Stimulated activated memory B cell treated with anti-CD40 and anti-IgM and Interleukin-4, amounts not matched to agents 10 μg/mL and 1 μg/mL and 100 μg/mL, for 72 hours (primary cell): ENCODE data around the gene SRP72.
A peak's percentile ranks its signal among the peaks of the same experiment; 100 is the strongest.

ENCODE experiments used
- ATAC-seq: fragments of 150-1000 bp; cut with Tn5 transposase; 2 replicates; pipeline ENCODE4 v1.10.0; 2021
- H3K27ac Mint-ChIP-seq: one replicate; pipeline ENCODE4 v1.8.0; 2022; ENCODE audit warnings: mild to moderate bottlenecking, mixed read lengths
- H3K27me3 Mint-ChIP-seq: one replicate; pipeline ENCODE4 v1.8.0; 2022; ENCODE audit warnings: mixed read lengths
- H3K36me3 Mint-ChIP-seq: one replicate; pipeline ENCODE4 v1.8.0; 2022; ENCODE audit warnings: mixed read lengths
- H3K4me1 Mint-ChIP-seq: one replicate; pipeline ENCODE4 v1.8.0; 2022; ENCODE audit warnings: mixed read lengths
- H3K4me3 Mint-ChIP-seq: one replicate; pipeline ENCODE4 v1.8.0; 2022; ENCODE audit warnings: mild to moderate bottlenecking, moderate library complexity, mixed read lengths
- H3K9me3 Mint-ChIP-seq: one replicate; pipeline ENCODE4 v1.8.0; 2022; ENCODE audit warnings: mixed read lengths

SRP72 gene, protein sequence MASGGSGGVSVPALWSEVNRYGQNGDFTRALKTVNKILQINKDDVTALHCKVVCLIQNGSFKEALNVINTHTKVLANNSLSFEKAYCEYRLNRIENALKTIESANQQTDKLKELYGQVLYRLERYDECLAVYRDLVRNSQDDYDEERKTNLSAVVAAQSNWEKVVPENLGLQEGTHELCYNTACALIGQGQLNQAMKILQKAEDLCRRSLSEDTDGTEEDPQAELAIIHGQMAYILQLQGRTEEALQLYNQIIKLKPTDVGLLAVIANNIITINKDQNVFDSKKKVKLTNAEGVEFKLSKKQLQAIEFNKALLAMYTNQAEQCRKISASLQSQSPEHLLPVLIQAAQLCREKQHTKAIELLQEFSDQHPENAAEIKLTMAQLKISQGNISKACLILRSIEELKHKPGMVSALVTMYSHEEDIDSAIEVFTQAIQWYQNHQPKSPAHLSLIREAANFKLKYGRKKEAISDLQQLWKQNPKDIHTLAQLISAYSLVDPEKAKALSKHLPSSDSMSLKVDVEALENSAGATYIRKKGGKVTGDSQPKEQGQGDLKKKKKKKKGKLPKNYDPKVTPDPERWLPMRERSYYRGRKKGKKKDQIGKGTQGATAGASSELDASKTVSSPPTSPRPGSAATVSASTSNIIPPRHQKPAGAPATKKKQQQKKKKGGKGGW

DNA sequence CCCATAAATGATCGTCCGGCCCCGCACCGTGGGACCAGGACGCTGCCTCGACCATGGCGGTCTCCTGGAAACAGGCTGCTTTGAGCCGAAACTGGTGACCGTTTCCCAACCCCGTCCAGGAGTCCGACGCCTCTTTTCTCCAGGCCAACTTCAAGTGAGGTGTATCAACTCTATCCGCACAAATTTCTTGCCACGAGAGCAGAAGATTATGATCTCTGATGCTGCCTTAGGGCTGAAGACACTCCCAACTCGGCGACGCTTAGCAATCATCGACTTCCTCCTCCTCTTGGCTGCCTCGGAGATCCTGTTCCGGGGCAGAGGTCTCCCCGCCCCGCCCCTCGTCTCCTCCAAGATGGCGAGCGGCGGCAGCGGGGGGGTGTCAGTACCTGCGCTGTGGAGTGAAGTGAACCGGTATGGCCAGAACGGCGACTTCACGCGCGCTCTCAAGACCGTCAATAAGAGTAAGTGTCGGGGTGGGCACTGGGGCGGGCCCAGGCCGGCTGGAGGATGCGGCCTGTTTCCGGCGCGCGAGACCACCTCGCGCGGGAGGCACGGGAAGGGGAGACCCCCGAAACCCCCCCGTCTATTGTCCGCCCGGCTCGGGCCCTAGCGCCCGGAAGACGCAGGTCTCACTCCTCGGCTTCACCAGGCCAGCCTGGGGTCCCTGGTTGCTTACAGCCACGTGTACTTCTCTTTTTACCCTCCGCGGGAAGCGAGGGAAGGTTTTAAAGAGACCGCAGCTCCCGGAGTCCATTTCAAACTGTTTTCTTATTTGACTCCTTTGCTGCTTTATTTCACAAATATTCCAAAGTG, at the start of gene SRP72:
TSS of gene SRP72 (plus strand) at position 334 of the 813 bp plus-strand sequence. CDS start at position 353, 19 bp downstream.
- H3K27me3 Mint-ChIP-seq = no peaks in the 10 kb centered on the region
- H3K9me3 Mint-ChIP-seq = no peaks in the 10 kb centered on the region
- peak within 1 kb of the TSS; percentile 100 for H3K27ac Mint-ChIP-seq
- peaks cover 25% of the 10 kb centered on the region for H3K36me3 Mint-ChIP-seq
- H3K4me1 Mint-ChIP-seq = peaks cover 57% of the 10 kb centered on the region
- peak; percentile 99 for ATAC-seq
- H3K4me3 Mint-ChIP-seq = peak within 1 kb of the TSS; percentile 99

DNA sequence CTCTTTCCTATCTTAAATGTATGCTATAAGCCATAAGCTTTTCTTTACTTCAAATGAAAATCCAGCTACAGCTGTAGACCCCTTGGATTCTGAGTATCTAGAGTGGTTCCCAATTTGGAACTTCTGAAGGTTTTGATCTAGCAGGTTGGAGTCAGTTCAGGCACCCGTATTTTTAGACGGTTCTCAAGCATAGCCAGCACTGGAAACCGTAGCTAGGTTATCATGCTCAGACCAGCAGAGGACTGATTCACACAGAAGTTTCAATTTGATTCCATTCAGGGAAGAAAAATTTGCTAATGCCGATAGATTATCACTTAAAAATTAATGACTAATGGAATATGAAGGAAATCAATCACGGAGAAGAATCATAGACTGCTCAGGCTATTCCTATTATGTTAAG, 43.2 kb upstream of the SRP72 start:
- H3K9me3 Mint-ChIP-seq = peaks cover 3% of the 10 kb centered on the region
- H3K27ac Mint-ChIP-seq = no peak overlapping the region
- no peaks in the 10 kb centered on the region for H3K27me3 Mint-ChIP-seq
- peaks cover 9% of the 10 kb centered on the region for H3K36me3 Mint-ChIP-seq
- peaks cover 20% of the 10 kb centered on the region for H3K4me1 Mint-ChIP-seq
- no peak for ATAC-seq
- no peak overlapping the region for H3K4me3 Mint-ChIP-seq

DNA sequence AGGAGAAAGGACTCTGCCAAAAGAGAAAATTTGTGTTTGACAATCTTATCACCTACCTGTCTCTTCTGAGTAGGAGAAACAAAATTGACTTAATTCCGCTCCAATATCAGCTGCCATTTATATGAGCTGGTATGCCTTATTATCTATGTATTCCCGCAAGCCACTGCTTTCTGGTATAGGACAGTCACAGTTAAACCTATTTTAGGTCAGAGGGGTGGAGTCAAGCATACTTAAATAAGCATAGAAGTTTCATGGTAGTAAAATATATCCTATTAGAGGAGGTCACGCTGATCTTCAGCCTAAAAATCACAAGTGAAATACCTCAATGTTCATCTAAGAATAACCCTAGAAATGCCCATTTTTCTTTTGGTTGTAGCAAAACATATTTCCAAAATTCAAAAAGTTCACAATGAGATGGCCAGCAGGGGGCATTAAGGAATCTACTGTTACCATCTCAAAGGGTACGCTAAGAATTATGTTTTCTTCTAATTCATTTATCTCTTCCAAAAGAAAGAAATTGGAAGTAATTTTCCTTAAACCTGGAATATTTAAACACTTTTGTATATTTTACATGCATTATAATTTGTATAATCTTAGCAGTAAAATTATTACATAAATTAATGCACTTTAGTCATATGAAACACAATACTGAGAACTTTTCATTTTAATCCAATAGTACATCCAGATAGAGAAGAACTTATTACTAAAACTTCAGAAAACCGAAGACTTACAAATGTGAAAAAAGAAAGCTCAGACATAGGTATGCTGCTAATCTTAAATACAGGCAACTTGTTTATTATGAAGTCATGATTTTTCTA, 42.5 kb upstream of the SRP72 start:
- peaks cover 9% of the 10 kb centered on the region for H3K36me3 Mint-ChIP-seq
- peaks cover 3% of the 10 kb centered on the region for H3K9me3 Mint-ChIP-seq
- H3K27ac Mint-ChIP-seq = no peak overlapping the region
- H3K4me3 Mint-ChIP-seq = no peak overlapping the region
- no peak for ATAC-seq
- no peaks in the 10 kb centered on the region for H3K27me3 Mint-ChIP-seq
- H3K4me1 Mint-ChIP-seq = peaks cover 23% of the 10 kb centered on the region

DNA sequence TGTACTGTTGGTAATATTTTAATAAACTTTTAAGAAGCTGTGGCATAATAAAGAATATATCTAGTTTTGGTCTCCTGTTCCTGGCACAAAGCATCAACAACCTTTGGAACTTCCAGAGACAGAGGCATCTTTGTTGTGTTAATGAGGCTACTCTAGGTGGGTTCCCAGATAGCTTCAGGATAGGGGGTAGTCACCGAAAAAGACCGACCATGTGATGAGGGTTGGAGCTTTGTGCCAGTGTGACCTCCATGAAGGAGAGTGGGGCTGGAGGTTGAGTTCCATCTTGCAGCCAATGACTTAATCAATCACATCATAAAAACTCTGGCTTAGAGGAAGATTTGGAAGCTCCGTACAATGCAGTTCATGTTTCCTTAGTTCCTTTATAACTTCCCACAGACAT, 41.9 kb upstream of the SRP72 start:
- no peaks in the 10 kb centered on the region for H3K27me3 Mint-ChIP-seq
- no peak overlapping the region for H3K4me3 Mint-ChIP-seq
- H3K27ac Mint-ChIP-seq = no peak overlapping the region
- peaks cover 3% of the 10 kb centered on the region for H3K9me3 Mint-ChIP-seq
- no peak for ATAC-seq
- peaks cover 23% of the 10 kb centered on the region for H3K4me1 Mint-ChIP-seq
- H3K36me3 Mint-ChIP-seq = peaks cover 9% of the 10 kb centered on the region

DNA sequence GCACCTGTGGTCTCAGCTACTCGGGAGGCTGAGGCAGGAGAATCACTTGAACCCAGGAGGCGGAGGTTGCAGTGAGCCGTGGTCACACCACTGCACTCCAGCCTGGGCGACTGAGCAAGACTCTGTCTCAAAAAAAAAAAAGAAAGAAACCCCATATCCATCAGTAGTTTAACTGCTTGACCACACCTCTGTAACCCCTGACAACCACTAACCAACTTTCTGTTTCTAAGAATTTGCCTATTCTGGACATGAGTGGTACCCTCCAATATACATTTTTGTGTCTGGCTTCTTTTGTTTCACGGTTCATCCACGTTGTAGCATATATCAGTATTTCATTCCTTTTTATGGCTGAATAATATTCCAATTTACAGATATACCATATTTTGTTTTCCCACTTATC, 41.1 kb upstream of the SRP72 start:
- H3K27ac Mint-ChIP-seq = no peak overlapping the region
- H3K27me3 Mint-ChIP-seq = no peaks in the 10 kb centered on the region
- H3K4me1 Mint-ChIP-seq = peaks cover 23% of the 10 kb centered on the region
- peaks cover 9% of the 10 kb centered on the region for H3K36me3 Mint-ChIP-seq
- H3K4me3 Mint-ChIP-seq = no peak overlapping the region
- ATAC-seq = no peak
- H3K9me3 Mint-ChIP-seq = peaks cover 3% of the 10 kb centered on the region

DNA sequence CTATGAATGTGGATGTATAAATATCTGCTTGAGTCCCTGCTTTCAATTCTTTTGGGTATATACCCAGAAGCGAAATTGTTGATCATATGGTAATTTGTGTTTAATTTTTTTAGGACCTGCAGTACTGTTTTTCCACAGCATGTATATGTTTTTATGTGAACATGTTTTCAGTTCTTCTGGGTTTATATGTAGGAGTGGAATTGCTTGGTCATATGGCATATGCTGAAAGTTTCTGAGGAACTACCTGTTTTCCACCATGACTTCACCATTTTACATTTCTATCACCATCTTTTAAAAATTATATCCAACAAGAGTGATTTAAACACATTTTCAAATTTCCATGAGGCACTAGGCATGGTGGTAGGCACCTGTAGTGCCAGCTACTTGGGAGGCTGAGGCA, 40.2 kb upstream of the SRP72 start:
- H3K36me3 Mint-ChIP-seq = peaks cover 9% of the 10 kb centered on the region
- ATAC-seq = no peak

DNA sequence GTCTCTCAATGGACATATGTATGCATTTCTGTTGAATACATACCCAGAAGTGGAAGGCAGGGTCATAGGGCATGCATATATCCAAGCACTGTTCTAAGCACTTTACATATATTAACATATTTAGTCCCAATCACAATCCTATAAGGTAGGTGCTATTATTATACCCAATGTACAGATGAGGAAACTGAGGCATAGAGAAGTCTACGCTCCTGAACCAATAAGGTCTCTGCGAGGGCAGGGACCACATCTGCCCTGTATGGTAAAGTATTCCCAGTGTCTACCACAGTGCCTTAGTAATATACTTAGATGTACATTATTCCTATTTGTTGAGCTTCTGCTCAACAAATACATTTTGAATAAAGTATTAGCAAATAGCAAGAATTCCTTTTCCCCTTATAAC, 37.2 kb upstream of the SRP72 start:
- Mint-ChIP-seq H3K4me1 (peaks cover 37% of the 10 kb centered on the region), H3K4me3 (no peak overlapping the region), H3K9me3 (peaks cover 3% of the 10 kb centered on the region), H3K27ac (no peak overlapping the region), H3K27me3 (no peaks in the 10 kb centered on the region), H3K36me3 (peaks cover 9% of the 10 kb centered on the region)
- no peak for ATAC-seq

More for the DNA sequence above, 40.2 kb upstream of the SRP72 start:
- Mint-ChIP-seq H3K27me3 (no peaks in the 10 kb centered on the region), H3K9me3 (peaks cover 3% of the 10 kb centered on the region), H3K4me1 (peaks cover 23% of the 10 kb centered on the region), H3K4me3 (no peak overlapping the region), H3K27ac (no peak overlapping the region)

DNA sequence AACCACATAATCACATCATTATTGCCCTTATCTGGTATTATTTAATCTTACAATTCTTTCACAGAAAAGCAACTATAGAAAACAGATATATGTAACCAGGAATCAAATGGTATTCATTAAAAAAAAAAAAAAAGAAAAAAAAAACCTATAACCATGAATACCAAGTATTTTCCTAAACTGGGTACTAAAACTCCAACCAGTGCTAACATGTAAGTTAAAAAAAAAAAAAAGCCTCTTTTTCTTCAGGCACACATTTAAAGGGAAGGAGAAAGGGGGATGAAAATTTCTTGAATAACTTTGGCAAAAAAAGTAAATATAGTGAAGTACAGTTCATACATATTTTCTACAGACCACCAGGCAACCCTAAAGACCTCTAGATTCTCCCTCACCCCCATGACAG, 34.1 kb upstream of the SRP72 start:
- Mint-ChIP-seq H3K9me3 (no peaks in the 10 kb centered on the region), H3K36me3 (no peaks in the 10 kb centered on the region), H3K27me3 (no peaks in the 10 kb centered on the region), H3K27ac (no peak overlapping the region), H3K4me1 (peaks cover 33% of the 10 kb centered on the region), H3K4me3 (peak overlapping the region; percentile 64)
- ATAC-seq = no peak

DNA sequence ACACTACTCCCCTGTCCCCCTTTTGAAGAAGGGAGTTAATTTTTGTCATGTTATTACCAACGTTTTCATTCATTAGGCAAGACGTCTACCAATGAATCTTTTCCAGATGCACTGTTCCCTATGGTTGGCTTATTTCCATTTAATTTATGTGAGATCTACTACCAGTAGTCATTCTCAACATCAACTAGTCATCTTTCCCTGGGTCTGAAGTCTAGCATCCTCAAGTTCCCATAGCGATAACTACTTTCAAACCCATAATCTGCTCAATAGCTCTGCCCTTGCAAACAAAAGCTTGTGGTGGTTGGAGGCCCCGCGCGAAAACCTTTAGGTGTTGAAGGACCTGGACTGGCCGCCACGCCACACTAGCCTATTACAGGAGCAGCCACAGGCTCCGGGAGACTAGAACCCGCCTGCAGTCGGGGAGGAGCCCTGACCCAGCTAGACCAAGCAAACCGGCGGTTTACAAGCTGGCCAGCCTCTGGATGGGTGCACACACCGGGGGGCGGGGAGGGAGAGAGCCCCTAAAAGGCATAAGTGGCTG, 32.7 kb upstream of the SRP72 start:
- no peaks in the 10 kb centered on the region for H3K27me3 Mint-ChIP-seq
- no peak for ATAC-seq
- peak overlapping the region; percentile 85 for H3K27ac Mint-ChIP-seq
- no peaks in the 10 kb centered on the region for H3K9me3 Mint-ChIP-seq
- peaks cover 4% of the 10 kb centered on the region for H3K36me3 Mint-ChIP-seq
- H3K4me1 Mint-ChIP-seq = peaks cover 32% of the 10 kb centered on the region
- peak overlapping the region; percentile 90 for H3K4me3 Mint-ChIP-seq

DNA sequence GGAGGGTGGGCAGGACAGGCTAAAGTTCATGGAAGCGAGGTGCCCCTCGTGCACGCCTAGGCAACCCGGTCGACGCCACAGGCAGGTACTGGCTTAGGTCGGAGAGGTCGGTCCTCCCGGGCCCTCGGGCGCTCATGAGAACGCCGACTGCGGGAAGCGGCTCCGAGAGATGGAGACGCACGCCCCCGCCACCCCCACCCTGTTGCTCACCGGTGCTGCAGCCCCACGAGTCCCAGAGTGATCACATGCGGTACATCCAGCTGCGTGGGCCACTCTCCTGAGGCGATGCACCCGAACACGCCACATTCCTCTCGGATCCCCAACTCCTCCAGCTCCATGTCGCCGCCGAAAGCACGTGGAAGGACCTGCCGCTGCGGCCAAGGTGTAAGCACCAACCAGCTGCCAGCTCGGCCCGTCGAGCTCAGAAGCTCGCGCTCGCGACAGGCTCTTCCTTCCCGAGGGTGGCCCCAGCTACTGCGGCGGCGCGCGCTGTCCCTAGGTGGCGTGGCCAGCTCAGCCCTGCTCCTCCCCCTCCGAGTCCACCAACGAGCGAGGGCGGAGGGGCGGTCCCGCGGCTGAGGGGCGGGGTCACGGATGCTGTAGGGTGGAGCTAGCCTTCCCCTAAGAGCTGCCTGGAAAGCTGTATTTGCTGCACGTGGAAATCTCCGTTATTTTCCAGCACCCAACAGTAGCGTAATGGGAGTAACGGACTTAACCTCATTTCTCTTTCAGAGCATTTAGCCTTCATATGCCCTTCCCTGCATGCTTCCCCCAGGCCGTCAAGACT, 32.1 kb upstream of the SRP72 start, which contains the start of gene PPAT:
TSS of gene PPAT (minus strand) at position 476 of the 787 bp plus-strand sequence. CDS start at position 338, 138 bp downstream.
- Mint-ChIP-seq H3K4me1 (peaks cover 39% of the 10 kb centered on the region), H3K4me3 (peak within 1 kb of the TSS; percentile 90), H3K36me3 (peaks cover 7% of the 10 kb centered on the region), H3K27me3 (no peaks in the 10 kb centered on the region), H3K9me3 (no peaks in the 10 kb centered on the region), H3K27ac (peak within 1 kb of the TSS; percentile 85)
- ATAC-seq = peak; percentile 93

DNA sequence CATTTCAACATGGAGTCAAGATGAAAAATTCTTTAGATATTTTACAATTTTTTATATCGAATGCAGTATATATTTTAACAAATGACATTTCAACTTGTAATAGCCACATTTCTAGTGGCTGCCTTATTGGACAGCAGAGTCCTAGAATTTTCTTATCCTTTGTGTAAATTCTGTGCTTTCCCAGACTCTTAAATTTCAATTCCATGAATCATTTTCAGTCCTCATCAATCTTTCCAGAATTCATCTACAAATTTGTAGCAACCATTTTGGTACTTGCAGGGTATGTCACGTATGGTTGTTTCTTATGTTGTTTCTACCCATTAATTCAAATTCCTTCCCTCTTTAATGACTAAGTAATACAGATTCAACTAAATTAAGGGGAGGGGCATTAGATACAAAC, 28.7 kb upstream of the SRP72 start:
- no peak for ATAC-seq
- Mint-ChIP-seq H3K4me1 (peaks cover 39% of the 10 kb centered on the region), H3K27me3 (no peaks in the 10 kb centered on the region), H3K9me3 (no peaks in the 10 kb centered on the region), H3K4me3 (no peak overlapping the region), H3K36me3 (peaks cover 26% of the 10 kb centered on the region), H3K27ac (no peak overlapping the region)

DNA sequence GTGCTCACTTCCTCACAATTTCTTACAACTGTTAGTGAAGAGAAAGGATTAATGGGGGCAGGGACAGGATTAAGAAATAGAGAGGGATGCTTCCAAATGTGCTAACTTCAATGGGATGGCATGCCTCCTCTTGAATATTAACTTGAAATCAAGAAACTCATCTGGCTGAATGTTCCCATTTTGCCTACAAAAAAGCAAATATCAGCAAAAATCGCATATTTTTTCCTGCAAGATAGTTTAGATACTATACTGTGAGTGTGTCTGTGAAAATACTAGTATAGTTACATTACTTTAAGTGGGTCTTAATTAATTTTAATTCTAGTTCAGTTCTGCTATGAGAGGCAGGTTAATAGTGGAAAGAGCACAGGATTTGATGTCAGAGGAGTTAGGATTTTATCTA, 26.4 kb upstream of the SRP72 start:
- Mint-ChIP-seq H3K4me3 (no peak overlapping the region), H3K36me3 (peaks cover 42% of the 10 kb centered on the region), H3K4me1 (peaks cover 30% of the 10 kb centered on the region), H3K9me3 (no peaks in the 10 kb centered on the region), H3K27me3 (no peaks in the 10 kb centered on the region), H3K27ac (no peak overlapping the region)
- no peak for ATAC-seq

DNA sequence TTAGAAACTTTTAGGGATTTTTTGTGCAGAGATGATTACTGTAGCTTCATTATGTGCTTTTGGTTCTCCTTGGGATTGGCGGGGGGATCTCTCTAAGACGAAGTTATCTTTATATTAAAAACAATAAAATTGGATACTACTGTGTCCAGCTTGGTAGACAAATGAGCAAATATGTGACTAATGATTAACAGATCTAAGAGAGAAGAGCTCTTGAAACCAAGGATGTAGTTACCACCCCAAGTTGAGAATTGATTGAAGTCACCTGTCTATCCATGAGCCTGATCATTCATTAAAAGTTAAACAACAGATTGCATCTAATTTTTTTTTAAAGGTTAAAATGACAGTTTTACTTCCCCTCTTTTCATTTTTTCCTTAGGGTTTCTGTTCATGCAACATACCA, 22.7 kb upstream of the SRP72 start:
- Mint-ChIP-seq H3K27me3 (no peaks in the 10 kb centered on the region), H3K36me3 (peaks cover 58% of the 10 kb centered on the region), H3K4me1 (peaks cover 11% of the 10 kb centered on the region), H3K27ac (no peak overlapping the region), H3K4me3 (no peak overlapping the region), H3K9me3 (no peaks in the 10 kb centered on the region)
- no peak for ATAC-seq

DNA sequence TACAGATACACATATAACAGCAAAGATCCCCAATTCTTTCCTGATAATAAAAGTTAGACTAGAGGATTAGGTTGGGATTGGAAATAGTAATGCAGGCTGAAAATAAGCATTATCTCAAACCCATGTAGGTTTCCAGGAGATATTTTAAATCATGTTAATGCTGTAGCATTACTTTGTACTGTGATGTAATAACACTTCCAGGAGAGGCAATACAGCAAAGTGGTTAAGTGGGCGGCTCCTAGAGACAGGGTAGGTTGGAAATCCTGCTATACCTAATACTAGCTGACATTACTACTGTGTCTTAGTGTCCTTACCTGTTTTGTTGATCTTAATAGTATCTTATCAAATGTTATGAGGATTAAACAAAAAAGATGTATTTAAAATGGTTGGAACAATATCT, 21.7 kb upstream of the SRP72 start:
- Mint-ChIP-seq H3K27ac (no peak overlapping the region), H3K27me3 (no peaks in the 10 kb centered on the region), H3K9me3 (no peaks in the 10 kb centered on the region), H3K36me3 (peaks cover 61% of the 10 kb centered on the region), H3K4me3 (no peak overlapping the region), H3K4me1 (peaks cover under 1% of the 10 kb centered on the region)
- no peak for ATAC-seq
